HepG2 (cell line): ENCODE results near the gene MSI2. TPM values are rescaled to one million over a fixed set of nuclear protein-coding genes. Genes with fewer than 3 reads are reported as not detected.

ENCODE experiments used
- CREB1 ChIP-seq, 2 experiments: fragments of 450-650 bp in 1 of 2; IDR thresholded peaks; 2 replicates each; pipeline ENCODE4 v1.6.1; 2016 to 2017; ENCODE audit warnings: control low read depth in 1 of 2, mild to moderate bottlenecking in 1 of 2, missing compliant biosample characterization in 1 of 2, missing genetic modification characterization in 1 of 2
- DPF2 ChIP-seq: sonication (generic); formaldehyde crosslinking; IDR thresholded peaks from 2 replicates; pipeline ENCODE4 v1.4.0; 2020; ENCODE audit warnings: mild to moderate bottlenecking, low read depth, missing genetic modification reagents, borderline replicate concordance
- ETV5 ChIP-seq: IDR thresholded peaks from 2 replicates; pipeline ENCODE4 v1.6.1; 2018; ENCODE audit warnings: missing biosample characterization, missing genetic modification reagents, inconsistent platforms, borderline replicate concordance
- FOXP1 ChIP-seq, 2 experiments: fragments of 450-650 bp in 1 of 2; IDR thresholded peaks; 2 replicates each; pipeline ENCODE4 v1.6.1; 2017 to 2018; ENCODE audit warnings: antibody characterized with exemption in 1 of 2
- HDAC2 ChIP-seq: sonication (generic); formaldehyde crosslinking; IDR thresholded peaks from 2 replicates; pipeline ENCODE4 v1.4.0; 2020; ENCODE audit warnings: missing genetic modification reagents
- HNF4A ChIP-seq: sonication (generic); formaldehyde crosslinking; IDR thresholded peaks from 2 replicates; pipeline ENCODE4 v1.4.0; 2020; ENCODE audit warnings: missing genetic modification reagents
- ISL2 ChIP-seq: sonication (generic); formaldehyde crosslinking; IDR thresholded peaks from 2 replicates; pipeline ENCODE4 v1.5.0; 2020; ENCODE audit warnings: missing genetic modification reagents
- LCORL ChIP-seq, 2 experiments: fragments of 450-650 bp in 1 of 2; sonication (generic) in 1 of 2; formaldehyde crosslinking in 1 of 2; IDR thresholded peaks; 2 replicates each; pipeline versions ENCODE4 v1.5.0 to v1.6.1; 2017 to 2020; ENCODE audit warnings: antibody characterized with exemption in 1 of 2, missing genetic modification reagents in 1 of 2
- NFE2 ChIP-seq: sonication (generic); formaldehyde crosslinking; IDR thresholded peaks from 2 replicates; pipeline ENCODE4 v1.4.0; 2020; ENCODE audit warnings: missing genetic modification reagents
- NFIC ChIP-seq: IDR thresholded peaks from 2 replicates; pipeline ENCODE4 v1.6.1; 2012; ENCODE audit warnings: mild to moderate bottlenecking, low read length, inconsistent platforms
- NR2C2 ChIP-seq: sonication (generic); formaldehyde crosslinking; IDR thresholded peaks from 2 replicates; pipeline ENCODE4 v1.4.0; 2020; ENCODE audit warnings: missing genetic modification reagents, mild to moderate bottlenecking, moderate library complexity, borderline replicate concordance
- POGZ ChIP-seq: sonication (generic); formaldehyde crosslinking; IDR thresholded peaks from 2 replicates; pipeline ENCODE4 v1.4.0; 2020; ENCODE audit warnings: mild to moderate bottlenecking, missing genetic modification reagents
- POLR2G ChIP-seq: fragments of 200-400 bp; formaldehyde crosslinking; IDR thresholded peaks from 2 replicates; pipeline ENCODE4 v1.6.1; 2018; ENCODE audit warnings: mild to moderate bottlenecking, low read depth, low read length, moderate library complexity
- PPARG ChIP-seq: conservative IDR thresholded peaks from 2 replicates; pipeline ENCODE4 v1.6.1; 2016; ENCODE audit warnings: missing biosample characterization, missing genetic modification reagents
- PTBP1 ChIP-seq: fragments of 200-400 bp; formaldehyde crosslinking; IDR thresholded peaks from 2 replicates; pipeline ENCODE4 v1.6.1; 2018; ENCODE audit warnings: low read length, low read depth; ENCODE audit not compliant: poor library complexity, severe bottlenecking
- RFXAP ChIP-seq: sonication (generic); formaldehyde crosslinking; IDR thresholded peaks from 2 replicates; pipeline ENCODE4 v1.4.0; 2020; ENCODE audit warnings: missing genetic modification reagents, borderline replicate concordance
- SAP130 ChIP-seq: IDR thresholded peaks from 2 replicates; pipeline ENCODE4 v1.6.1; 2016; ENCODE audit warnings: low read depth
- SIX1 ChIP-seq: sonication (generic); formaldehyde crosslinking; IDR thresholded peaks from 2 replicates; pipeline ENCODE4 v1.4.0; 2020; ENCODE audit warnings: missing genetic modification reagents, borderline replicate concordance
- SOX5 ChIP-seq: IDR thresholded peaks from 2 replicates; pipeline ENCODE4 v1.6.1; 2016; ENCODE audit warnings: borderline replicate concordance
- TCF7 ChIP-seq: sonication (generic); IDR thresholded peaks from 2 replicates; pipeline ENCODE4 v1.6.1; 2016; ENCODE audit warnings: antibody characterized with exemption, low read depth
- THRA ChIP-seq: sonication (generic); formaldehyde crosslinking; IDR thresholded peaks from 2 replicates; pipeline ENCODE4 v1.4.0; 2020; ENCODE audit warnings: missing genetic modification reagents, borderline replicate concordance
- XRCC5 ChIP-seq: fragments of 200-400 bp; formaldehyde crosslinking; optimal IDR thresholded peaks from 2 replicates; pipeline ENCODE3; 2017; ENCODE audit warnings: mild to moderate bottlenecking, low read length
- ZFX ChIP-seq: sonication (generic); formaldehyde crosslinking; IDR thresholded peaks from 2 replicates; pipeline ENCODE4 v1.4.0; 2020; ENCODE audit warnings: mild to moderate bottlenecking, low read depth, missing genetic modification reagents, moderate library complexity
- ZMYM4 ChIP-seq: sonication (generic); formaldehyde crosslinking; IDR thresholded peaks from 2 replicates; pipeline ENCODE4 v1.8.1; 2023; ENCODE audit warnings: mild to moderate bottlenecking, missing genetic modification reagents
- ZNF121 ChIP-seq: sonication (generic); formaldehyde crosslinking; IDR thresholded peaks from 2 replicates; pipeline ENCODE4 v1.5.0; 2020; ENCODE audit warnings: mild to moderate bottlenecking, missing genetic modification reagents
- ZNF317 ChIP-seq: sonication (generic); formaldehyde crosslinking; IDR thresholded peaks from 2 replicates; pipeline ENCODE4 v1.5.0; 2020; ENCODE audit warnings: mild to moderate bottlenecking, missing genetic modification reagents
- ZNF598 ChIP-seq: sonication (generic); formaldehyde crosslinking; IDR thresholded peaks from 2 replicates; pipeline ENCODE4 v1.5.1; 2020; ENCODE audit warnings: mild to moderate bottlenecking, missing genetic modification reagents, borderline replicate concordance
- ZSCAN25 ChIP-seq: sonication (generic); formaldehyde crosslinking; IDR thresholded peaks from 2 replicates; pipeline ENCODE4 v1.8.0; 2022; ENCODE audit warnings: mild to moderate bottlenecking, missing genetic modification reagents
- polyA plus RNA-seq, 8 experiments: library from polyadenylated mRNA; depleted of rRNA in 3 of 8; stranded (reverse) in 7 of 8; unstranded in 1 of 8; fragments of >200 nt; fragmentation: Illumina TruSeq in 4 of 8; extraction: Trizol in 4 of 8; gene quantifications; 2 replicates each; pipeline versions ENCODE4 v1.2.1 to v1.2.3, GENCODE V29; 2011 to 2016; ENCODE audit warnings: low read depth in 4 of 8, missing spikeins in 1 of 8, mixed read lengths in 1 of 8; ENCODE audit not compliant: insufficient read depth in 1 of 8
- total RNA-seq, 5 experiments: library from RNA; depleted of rRNA; stranded (reverse); fragments of >200 nt; fragmentation: Illumina TruSeq; extraction: Trizol; gene quantifications; 2 replicates each; pipeline ENCODE4 v1.2.3, GENCODE V29; 2016; ENCODE audit warnings: low read depth in 1 of 5

Gene MSI2
- total and polyA plus RNA-seq, 2 of the 13 experiments (the other 11 are each of a cell fraction or from before 2014, with no cell fraction given), result 77.5 to 78.4 TPM

GRCh38 chr17:57468932-57469775 lies 212.8 kb downstream of the MSI2 start (continued):
- TF ChIP-seq ZNF598 (CRISPR knock-in tag) (0 out of 2 replicates have a peak, but pooled peaks have one; percentile 48), NFIC (no peak), RFXAP (peak; percentile 36; the same call in 1 of the 2 replicates), LCORL (IDR thresholded peaks at IDR 0.05) (no peak), LCORL (CRISPR knock-in tag; IDR thresholded peaks at IDR 0.05) (peak; percentile 61; the same call in 1 of the 2 replicates), ETV5 (CRISPR knock-in tag) (0 out of 2 replicates have a peak, but pooled peaks have one; percentile 18), POLR2G (no peak), POGZ (CRISPR knock-in tag) (0 out of 2 replicates have a peak, but pooled peaks have one; percentile 27), NR2C2 (CRISPR knock-in tag) (0 out of 2 replicates have a peak, but pooled peaks have one; percentile 35), ZSCAN25 (CRISPR knock-in tag) (no peak), ZNF317 (CRISPR knock-in tag) (peak; percentile 77; the same call in 1 of the 2 replicates), ISL2 (CRISPR knock-in tag) (peak; percentile 56; the same call in 1 of the 2 replicates), NFE2 (CRISPR knock-in tag) (no peak), DPF2 (CRISPR knock-in tag) (peak; percentile 45; the same call in 1 of the 2 replicates), CREB1 (IDR thresholded peaks at IDR 0.05) (no peak), CREB1 (CRISPR knock-in tag; IDR thresholded peaks at IDR 0.05) (peak; percentile 47; the same call in 1 of the 2 replicates), PTBP1 (no peak), SAP130 (CRISPR knock-in tag) (peak; percentile 58), ZNF121 (no peak), SOX5 (CRISPR knock-in tag) (peak; percentile 42; the same call in 1 of the 2 replicates), FOXP1 (IDR thresholded peaks at IDR 0.05) (no peak), FOXP1 (CRISPR knock-in tag; IDR thresholded peaks at IDR 0.05) (peak; percentile 13; the same call in 1 of the 2 replicates), THRA (no peak), HDAC2 (CRISPR knock-in tag) (peak; percentile 55; the same call in 1 of the 2 replicates), SIX1 (CRISPR knock-in tag) (peak; percentile 60), ZMYM4 (peak; percentile 54), XRCC5 (peak; percentile 31), TCF7 (peak; percentile 19; the same call in 1 of the 2 replicates), ZFX (CRISPR knock-in tag) (peak; percentile 26; the same call in 1 of the 2 replicates), HNF4A (CRISPR knock-in tag) (peak; percentile 53), PPARG (CRISPR knock-in tag) (peak; percentile 42)
